GM10248 (cell line): Measurements from ENCODE around the gene GABRB3.

ENCODE experiments used
- CTCF ChIA-PET: fragments of 300-600 bp; sonication (Branson Sonifier 250); formaldehyde crosslinking; extraction: SDS; loops from one replicate; lab custom pipeline; 2021; ENCODE audit warnings: antibody characterized with exemption; lab: Yijun Ruan, JAX
- POLR2A ChIA-PET: fragments of 350-650 bp; sonication (Branson Sonifier 250); formaldehyde crosslinking; extraction: SDS; loops from one replicate; lab custom pipeline; 2020; ENCODE audit warnings: antibody characterized with exemption; lab: Yijun Ruan, JAX
- DNase-seq: peaks from one replicate; pipeline ENCODE4 v3.0.0; 2012; ENCODE audit errors: extremely low spot score
- CTCF ChIP-seq: IDR thresholded peaks from 2 replicates; pipeline ENCODE4 v1.5.1; 2012; ENCODE audit warnings: mild to moderate bottlenecking, low read depth; ENCODE audit errors: extremely low read depth, missing control alignments, control extremely low read depth

GABRB3 gene

GRCh38 chr15:26772154-26773066 lies at the start of gene GABRB3:
TSS of gene GABRB3 (minus strand) at chr15:26773066.
- ChIA-PET CTCF (no interaction called here), POLR2A (no interaction called here)
- no peak for TF ChIP-seq CTCF
- no peak for DNase-seq

- ChIA-PET CTCF (interaction anchor here (1.2 kb wide), 1 partner anchor 8 kb away, joined by 4 read pairs; no protein-coding TSS in a partner anchor), POLR2A (no interaction called here)
- DNase-seq = no peak
- no peak for TF ChIP-seq CTCF
Observed at GRCh38 chr15:26807517-26808427, 34.9 kb upstream of the GABRB3 start.

- CTCF ChIA-PET = interaction anchor here (1.1 to 1.2 kb wide), 2 partner anchors 9 to 13 kb away, joined by 3 to 4 read pairs; no protein-coding TSS in a partner anchor
- no peak for DNase-seq
- TF ChIP-seq CTCF = no peak
- POLR2A ChIA-PET = no interaction called here
Observed at GRCh38 chr15:26806574-26806973, 33.7 kb upstream of the GABRB3 start.

- CTCF ChIA-PET = interaction anchor here (1.1 to 1.2 kb wide), 2 partner anchors 9 to 12 kb away, joined by 3 to 4 read pairs; no protein-coding TSS in a partner anchor
- DNase-seq = no peak
- POLR2A ChIA-PET = no interaction called here
- TF ChIP-seq CTCF = no peak
Observed at GRCh38 chr15:26806151-26806550, 33.3 kb upstream of the GABRB3 start.

GRCh38 chr15:26805470-26805869 lies 32.6 kb upstream of the GABRB3 start:
- ChIA-PET CTCF (no interaction called here), POLR2A (no interaction called here)
- no peak for TF ChIP-seq CTCF
- DNase-seq = no peak
